HFF-Myc (cell line): Measurements from ENCODE around the gene PTX4.

ENCODE experiments used
- DNase-seq: peaks from one replicate; pipeline ENCODE4 v3.0.0-alpha.2; 2011; ENCODE audit warnings: low read depth; ENCODE audit errors: extremely low read depth
- H3K4me3 ChIP-seq: replicated peaks from 2 replicates; pipeline ENCODE4 v1.5.1; 2011; ENCODE audit warnings: low read depth, mild to moderate bottlenecking, control low read depth, low read length
- CTCF ChIP-seq: IDR thresholded peaks from 2 replicates; pipeline ENCODE4 v1.5.1; 2012; ENCODE audit warnings: mild to moderate bottlenecking, low read depth, low read length, control low read depth; ENCODE audit errors: missing control alignments

Gene PTX4

DNA sequence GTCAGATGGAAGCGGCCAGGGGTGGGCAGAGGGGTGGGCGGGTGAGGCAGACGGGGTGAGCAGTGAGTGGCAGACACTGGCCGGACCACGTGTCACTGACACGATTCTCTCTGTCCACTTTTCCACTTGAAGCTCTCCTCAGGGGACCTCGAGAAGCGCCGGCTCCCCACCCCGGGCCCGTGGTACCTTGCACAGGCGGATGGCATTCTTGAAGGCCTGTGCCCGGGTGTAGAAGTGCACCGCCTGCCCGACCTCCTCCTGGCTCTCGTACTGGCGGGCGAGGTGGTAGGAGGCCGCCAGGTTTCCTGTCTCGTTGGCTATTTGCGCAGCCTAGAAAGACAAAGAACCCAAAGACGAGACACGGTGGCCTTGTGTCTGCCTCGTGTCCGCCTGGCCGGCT, 35.6 kb upstream of the PTX4 start:
- no peak for TF ChIP-seq CTCF

GRCh38 chr16:1523581-1524245, 35.0 kb upstream of the PTX4 start:
- no peak for DNase-seq

More for the DNA sequence above, 35.6 kb upstream of the PTX4 start:
- no peak overlapping the region for H3K4me3 ChIP-seq
- DNase-seq, result no peak

GRCh38 chr16:1520461-1520860, 31.7 kb upstream of the PTX4 start:
- no peak for DNase-seq
- TF ChIP-seq CTCF, result no peak
- no peak overlapping the region for H3K4me3 ChIP-seq

More at GRCh38 chr16:1523581-1524245, 35.0 kb upstream of the PTX4 start:
- no peak overlapping the region for H3K4me3 ChIP-seq
- TF ChIP-seq CTCF, result no peak

DNA sequence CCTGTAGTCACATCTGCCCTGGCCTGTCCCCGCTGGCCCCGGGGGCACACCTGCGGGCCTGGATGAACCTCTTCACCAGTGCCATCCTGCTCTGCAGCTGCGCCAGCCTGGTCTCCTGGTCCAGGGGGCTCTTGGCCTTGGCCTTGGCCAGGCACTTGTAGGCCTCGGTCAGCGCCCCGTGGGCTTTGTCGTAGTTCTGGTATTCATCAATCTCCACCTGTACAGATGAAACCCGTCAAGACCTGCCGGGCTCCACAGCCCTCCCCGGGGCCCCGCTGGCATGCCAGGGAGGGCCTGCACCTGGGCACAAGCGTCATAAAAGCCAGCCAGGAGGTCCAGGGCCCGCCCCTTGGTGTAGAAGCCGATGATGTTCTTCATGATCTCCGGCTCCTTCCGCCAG, 31.1 kb upstream of the PTX4 start:
- no peak overlapping the region for H3K4me3 ChIP-seq
- TF ChIP-seq CTCF, result no peak
- no peak for DNase-seq

- no peak for TF ChIP-seq CTCF
- no peak for DNase-seq
- no peak overlapping the region for H3K4me3 ChIP-seq
Measured at GRCh38 chr16:1518626-1519135, 29.9 kb upstream of the PTX4 start.

DNA sequence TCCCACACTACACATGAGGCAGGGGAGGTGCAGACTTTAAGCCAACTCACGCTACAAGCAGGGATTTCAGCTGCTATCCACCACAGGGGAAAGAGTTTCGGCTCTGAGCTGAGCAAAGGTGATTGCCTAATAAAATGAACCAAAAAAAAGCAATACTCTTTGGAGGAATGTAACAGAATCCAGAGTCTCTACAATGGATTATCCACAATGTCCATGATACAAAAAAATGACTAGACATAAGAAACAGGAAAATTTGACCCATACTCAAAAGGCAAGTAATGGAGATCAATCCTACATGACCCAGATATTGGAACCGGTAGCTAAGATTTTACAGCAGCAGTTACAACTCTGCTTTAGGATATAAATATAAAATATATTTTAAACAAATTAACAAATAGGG, 25.8 kb upstream of the PTX4 start:
- no peak for DNase-seq
- TF ChIP-seq CTCF, result no peak
- H3K4me3 ChIP-seq, result no peak overlapping the region

GRCh38 chr16:1512774-1513173, 24.0 kb upstream of the PTX4 start:
- no peak overlapping the region for H3K4me3 ChIP-seq
- DNase-seq, result no peak
- TF ChIP-seq CTCF, result no peak
